KOPT-K1 (cell line): ENCODE measurements around the gene IL12A.

Experiments used
- H3K27ac ChIP-seq: fragments of 200-600 bp; sonication (generic); 2 replicates; pipeline ENCODE4 v1.5.1; 2016; ENCODE audit warnings: antibody characterized with exemption, mild to moderate bottlenecking, low read depth, low read length; ENCODE audit not compliant: poor library complexity, severe bottlenecking
- H3K36me3 ChIP-seq: fragments of 200-600 bp; sonication (generic); 2 replicates; pipeline ENCODE4 v1.5.1; 2017; ENCODE audit warnings: antibody characterized with exemption, mild to moderate bottlenecking, low read length, moderate library complexity; ENCODE audit not compliant: insufficient read depth
- H3K9me3 ChIP-seq: fragments of 200-600 bp; sonication (generic); 2 replicates; pipeline ENCODE4 v1.5.1; 2017; ENCODE audit warnings: antibody characterized with exemption, low read length, mild to moderate bottlenecking; ENCODE audit not compliant: insufficient read depth, poor library complexity, severe bottlenecking

IL12A gene

DNA sequence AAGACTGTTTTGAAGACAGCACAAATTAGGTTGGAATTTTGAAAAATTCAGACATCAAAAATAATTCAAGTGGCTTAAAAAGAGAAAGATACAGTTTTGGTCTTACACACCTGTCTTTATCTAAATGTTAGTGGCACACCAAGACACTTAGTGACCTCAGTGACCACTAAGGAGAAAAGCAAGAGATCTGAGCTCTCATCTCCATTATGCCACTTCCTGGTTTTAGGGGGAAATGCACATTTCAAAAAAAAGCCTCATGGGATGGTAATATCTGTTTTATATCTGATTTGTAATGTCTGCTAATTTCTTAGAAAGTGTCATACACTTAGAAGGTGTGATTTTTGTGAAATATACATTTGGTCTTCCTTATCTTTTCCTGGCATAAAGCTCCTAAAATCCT is 16.4 kb downstream of the IL12A start:
- no peaks in the 10 kb centered on the region for H3K9me3 ChIP-seq
- H3K36me3 ChIP-seq: no peaks in the 10 kb centered on the region
- H3K27ac ChIP-seq: no peak overlapping the region

- Histone ChIP-seq H3K36me3 (no peaks in the 10 kb centered on the region), H3K27ac (no peak overlapping the region), H3K9me3 (no peaks in the 10 kb centered on the region)
Measured at GRCh38 chr3:160006282-160007163, 17.9 kb downstream of the IL12A start.

DNA sequence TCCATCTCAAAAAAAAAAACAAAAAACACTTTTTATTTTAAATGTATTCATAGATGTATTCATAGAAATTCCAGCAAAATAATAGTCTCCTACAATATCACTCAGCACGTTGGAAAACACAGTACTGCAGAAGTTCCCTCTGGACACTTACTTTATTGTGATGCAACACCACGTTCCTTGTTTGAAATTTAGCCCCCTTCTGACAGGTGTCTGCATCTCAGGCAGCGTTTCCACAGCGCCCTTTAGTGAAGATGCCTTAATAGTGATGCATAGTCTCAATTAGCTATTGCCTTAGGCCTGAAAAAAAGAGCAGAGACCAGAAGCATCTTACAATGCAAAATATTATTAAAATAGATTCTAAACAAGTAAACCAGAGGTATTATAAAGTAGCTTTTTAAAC is 20.3 kb downstream of the IL12A start:
- H3K36me3 ChIP-seq: no peaks in the 10 kb centered on the region
- H3K27ac ChIP-seq: no peak overlapping the region
- no peaks in the 10 kb centered on the region for H3K9me3 ChIP-seq

GRCh38 chr3:160009525-160009924 is 20.9 kb downstream of the IL12A start:
- H3K27ac ChIP-seq: no peak overlapping the region

GRCh38 chr3:160010578-160010977 is 21.9 kb downstream of the IL12A start:
- H3K27ac ChIP-seq: no peak overlapping the region
- no peaks in the 10 kb centered on the region for H3K9me3 ChIP-seq
- no peaks in the 10 kb centered on the region for H3K36me3 ChIP-seq

More at GRCh38 chr3:160009525-160009924, 20.9 kb downstream of the IL12A start:
- H3K36me3 ChIP-seq: no peaks in the 10 kb centered on the region
- H3K9me3 ChIP-seq: no peaks in the 10 kb centered on the region

GRCh38 chr3:160012108-160012507 is 23.5 kb downstream of the IL12A start:
- no peaks in the 10 kb centered on the region for H3K9me3 ChIP-seq
- no peaks in the 10 kb centered on the region for H3K36me3 ChIP-seq
- no peak overlapping the region for H3K27ac ChIP-seq

GRCh38 chr3:160016972-160017371 is 28.3 kb downstream of the IL12A start:
- Histone ChIP-seq H3K27ac (no peak overlapping the region), H3K36me3 (no peaks in the 10 kb centered on the region), H3K9me3 (no peaks in the 10 kb centered on the region)

- Histone ChIP-seq H3K36me3 (no peaks in the 10 kb centered on the region), H3K27ac (no peak overlapping the region), H3K9me3 (no peaks in the 10 kb centered on the region)
Measured at GRCh38 chr3:160018959-160019358, 30.3 kb downstream of the IL12A start.

DNA sequence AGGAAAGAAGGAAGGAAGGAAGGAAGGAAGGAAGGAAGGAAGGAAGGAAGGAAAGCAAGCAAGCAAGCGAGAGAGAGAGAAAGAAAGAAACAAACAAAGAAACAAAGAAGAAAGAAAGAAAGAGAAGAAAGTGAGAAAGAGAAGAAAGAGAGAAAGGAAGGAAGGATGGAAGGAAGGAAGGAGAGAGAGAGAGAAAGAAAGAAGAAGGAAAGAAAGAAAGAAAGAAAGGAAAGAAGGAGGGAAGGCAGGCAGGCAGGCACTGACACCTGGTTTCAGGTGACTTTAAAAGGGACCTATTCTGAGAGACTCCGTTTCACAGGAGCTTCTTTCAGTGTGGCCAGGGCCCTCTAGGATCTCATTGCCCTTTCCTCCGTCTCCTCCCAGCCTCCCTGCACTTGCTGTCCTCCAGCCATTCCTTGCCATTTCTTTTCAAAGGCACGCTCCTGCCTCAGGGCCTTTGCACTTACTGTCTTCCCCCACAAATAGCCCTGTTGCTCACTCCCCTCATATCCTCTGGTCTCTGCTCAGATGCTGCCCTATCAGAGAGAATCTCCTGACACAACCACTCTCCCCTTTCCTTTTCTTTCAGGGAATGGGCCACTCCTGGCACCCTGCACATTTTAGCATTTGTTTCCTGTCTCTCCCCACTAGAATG is 31.5 kb downstream of the IL12A start:
- Histone ChIP-seq H3K9me3 (no peaks in the 10 kb centered on the region), H3K27ac (no peak overlapping the region), H3K36me3 (no peaks in the 10 kb centered on the region)

GRCh38 chr3:160022068-160022467 is 33.4 kb downstream of the IL12A start:
- no peaks in the 10 kb centered on the region for H3K36me3 ChIP-seq
- H3K9me3 ChIP-seq: no peaks in the 10 kb centered on the region
- H3K27ac ChIP-seq: no peak overlapping the region

- Histone ChIP-seq H3K27ac (no peak overlapping the region), H3K9me3 (no peaks in the 10 kb centered on the region), H3K36me3 (no peaks in the 10 kb centered on the region)
Measured at GRCh38 chr3:160023476-160023875, 34.8 kb downstream of the IL12A start.

GRCh38 chr3:160027541-160028195 is 39.0 kb downstream of the IL12A start:
- Histone ChIP-seq H3K27ac (no peak overlapping the region), H3K9me3 (no peaks in the 10 kb centered on the region), H3K36me3 (no peaks in the 10 kb centered on the region)

- Histone ChIP-seq H3K27ac (no peak overlapping the region), H3K9me3 (no peaks in the 10 kb centered on the region), H3K36me3 (no peaks in the 10 kb centered on the region)
Measured at GRCh38 chr3:160035757-160036156, 47.1 kb downstream of the IL12A start.

DNA sequence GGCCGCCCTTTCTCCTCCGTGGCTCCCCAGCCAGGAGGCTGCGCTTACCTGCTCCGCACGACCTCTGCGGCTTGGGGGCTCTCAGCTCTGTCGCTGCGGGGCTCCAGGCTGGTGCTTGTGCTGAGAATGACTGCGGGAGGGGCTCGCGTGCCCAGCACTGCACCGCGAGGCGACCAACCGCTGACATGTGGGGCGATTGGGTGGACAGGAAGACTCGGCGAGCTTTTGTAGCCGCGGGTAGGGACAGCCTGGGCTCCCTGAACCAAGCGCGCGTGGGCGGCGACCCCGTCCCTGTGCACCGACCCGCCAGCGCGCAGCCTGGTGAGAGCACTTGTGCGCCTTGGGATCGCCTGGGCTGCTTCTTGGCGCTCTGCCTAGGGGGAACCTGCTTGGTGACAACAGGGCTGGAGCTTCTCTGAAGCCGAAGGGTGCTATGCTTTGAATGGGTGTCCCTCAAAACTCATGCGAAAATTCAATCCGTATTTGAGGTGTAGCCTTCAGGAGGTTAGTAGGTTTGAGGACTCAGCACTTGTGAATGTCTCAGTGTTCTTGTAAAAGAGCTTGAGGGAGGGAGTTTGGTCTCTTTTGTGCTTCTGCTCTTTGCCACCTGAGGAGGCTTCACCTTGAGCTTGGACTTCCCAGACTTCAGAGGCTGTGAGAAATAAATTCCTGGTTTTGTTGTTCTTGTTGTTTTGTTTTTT is 50.4 kb downstream of the IL12A start:
- H3K27ac ChIP-seq: no peak overlapping the region
- peaks cover 13% of the 10 kb centered on the region for H3K9me3 ChIP-seq
- no peaks in the 10 kb centered on the region for H3K36me3 ChIP-seq

DNA sequence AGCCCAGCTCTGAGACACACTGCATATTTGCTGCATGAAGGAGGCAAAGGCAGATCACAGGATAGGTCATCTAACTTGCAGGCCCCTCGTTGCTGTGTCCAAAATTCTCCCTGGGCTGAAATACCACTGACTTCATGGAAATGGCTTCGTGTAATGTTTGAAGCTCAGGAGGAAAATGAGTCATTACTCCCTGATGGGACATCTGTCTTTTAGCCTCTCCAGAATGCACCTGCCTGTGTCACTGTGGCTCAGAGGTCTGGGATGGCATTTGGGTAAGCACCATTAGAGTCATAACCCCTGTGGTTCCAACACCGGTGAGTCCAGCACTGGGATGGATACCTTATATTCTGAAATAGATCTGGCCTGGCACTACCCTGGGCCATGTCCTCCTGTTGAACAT is 51.5 kb downstream of the IL12A start:
- no peaks in the 10 kb centered on the region for H3K36me3 ChIP-seq
- H3K27ac ChIP-seq: no peak overlapping the region
- H3K9me3 ChIP-seq: peaks cover 13% of the 10 kb centered on the region
